Retinal pigment epithelial cell (primary cell): Measurements from ENCODE around the gene MAPKBP1.

Source experiments
- DNase-seq: peaks from one replicate; pipeline ENCODE4 v3.0.0-alpha.2; 2010; ENCODE audit warnings: low read depth
- H3K4me3 ChIP-seq: 2 replicates; pipeline ENCODE4 v1.5.1; 2011; ENCODE audit warnings: mild to moderate bottlenecking, low read length, control low read depth, moderate library complexity
- TF ChIP-seq, protein P1 (sequence below): conservative IDR thresholded peaks from 2 replicates; pipeline ENCODE4 v1.5.1; 2011; ENCODE audit warnings: low read depth, low read length, control low read depth, inconsistent platforms

MAPKBP1 gene

GRCh38 chr15:41860049-41860828, 86.0 kb downstream of the MAPKBP1 start:
- DNase-seq: no peak

DNA sequence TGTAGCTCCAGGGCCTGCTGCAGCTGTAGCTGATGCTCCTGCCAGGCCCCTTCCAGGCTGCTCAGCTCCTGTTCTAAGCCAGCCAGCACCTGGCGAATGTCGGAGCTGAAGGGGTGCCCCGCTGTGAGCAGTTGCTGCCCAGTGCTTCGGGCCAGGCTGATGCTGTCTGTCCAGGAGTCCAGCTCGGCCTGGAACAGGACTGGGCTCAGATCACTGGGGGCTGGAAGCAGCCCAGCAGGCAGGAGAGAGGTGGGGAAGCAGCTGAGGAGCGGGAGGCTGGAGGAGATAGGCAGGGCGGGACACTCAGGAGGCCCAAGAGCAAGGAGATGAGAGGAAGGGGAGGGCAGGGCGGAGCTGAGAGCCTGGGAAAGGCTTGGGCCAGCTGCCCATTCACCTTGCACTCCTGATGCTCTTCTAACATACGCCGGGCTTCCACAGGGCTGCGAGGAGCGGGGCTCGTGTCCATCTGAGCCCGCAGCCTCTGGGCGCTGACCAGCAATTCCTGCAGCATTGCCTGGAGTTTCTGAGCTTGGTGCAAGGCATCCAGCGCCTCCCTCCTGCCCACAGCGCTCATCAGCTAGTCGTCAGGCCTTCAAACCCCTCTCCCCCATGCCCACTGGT, 87.6 kb downstream of the MAPKBP1 start:
- DNase-seq: no peak
- TF ChIP-seq, protein P1, sequence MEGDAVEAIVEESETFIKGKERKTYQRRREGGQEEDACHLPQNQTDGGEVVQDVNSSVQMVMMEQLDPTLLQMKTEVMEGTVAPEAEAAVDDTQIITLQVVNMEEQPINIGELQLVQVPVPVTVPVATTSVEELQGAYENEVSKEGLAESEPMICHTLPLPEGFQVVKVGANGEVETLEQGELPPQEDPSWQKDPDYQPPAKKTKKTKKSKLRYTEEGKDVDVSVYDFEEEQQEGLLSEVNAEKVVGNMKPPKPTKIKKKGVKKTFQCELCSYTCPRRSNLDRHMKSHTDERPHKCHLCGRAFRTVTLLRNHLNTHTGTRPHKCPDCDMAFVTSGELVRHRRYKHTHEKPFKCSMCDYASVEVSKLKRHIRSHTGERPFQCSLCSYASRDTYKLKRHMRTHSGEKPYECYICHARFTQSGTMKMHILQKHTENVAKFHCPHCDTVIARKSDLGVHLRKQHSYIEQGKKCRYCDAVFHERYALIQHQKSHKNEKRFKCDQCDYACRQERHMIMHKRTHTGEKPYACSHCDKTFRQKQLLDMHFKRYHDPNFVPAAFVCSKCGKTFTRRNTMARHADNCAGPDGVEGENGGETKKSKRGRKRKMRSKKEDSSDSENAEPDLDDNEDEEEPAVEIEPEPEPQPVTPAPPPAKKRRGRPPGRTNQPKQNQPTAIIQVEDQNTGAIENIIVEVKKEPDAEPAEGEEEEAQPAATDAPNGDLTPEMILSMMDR: no peak
- H3K4me3 ChIP-seq: no peak overlapping the region

More at GRCh38 chr15:41860049-41860828, 86.0 kb downstream of the MAPKBP1 start:
- H3K4me3 ChIP-seq: no peak overlapping the region
- TF ChIP-seq, protein P1: peak; percentile 24

GRCh38 chr15:41862515-41863116, 88.3 kb downstream of the MAPKBP1 start:
- TF ChIP-seq, protein P1: no peak
- no peak overlapping the region for H3K4me3 ChIP-seq
- DNase-seq: no peak

- H3K4me3 ChIP-seq: no peak overlapping the region
- DNase-seq: no peak
- TF ChIP-seq, protein P1: no peak
These were observed 91.3 kb downstream of the MAPKBP1 start for GRCh38 chr15:41865490-41866055.

DNA sequence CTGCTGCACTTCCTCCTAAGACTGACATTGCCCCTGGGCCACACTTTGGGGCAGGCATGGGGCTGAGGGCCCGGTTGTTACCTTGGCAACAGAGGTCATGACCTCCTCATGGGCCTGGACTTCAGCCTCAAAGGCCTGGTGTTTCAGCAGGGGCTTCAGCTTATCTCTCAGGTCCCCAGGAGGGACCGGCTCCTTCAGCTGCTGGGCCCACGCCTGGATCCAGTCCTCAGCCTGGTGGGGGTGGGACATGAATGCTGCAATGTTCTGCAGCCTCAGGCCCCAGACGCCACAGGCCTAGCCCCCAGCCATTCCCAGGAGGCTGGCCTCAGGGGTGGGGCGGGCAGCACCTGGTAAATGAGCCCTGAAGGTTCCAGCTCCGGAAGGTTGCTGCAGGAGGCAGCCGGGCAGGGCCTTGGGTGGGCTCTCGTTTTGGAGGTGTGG, 92.0 kb downstream of the MAPKBP1 start:
- DNase-seq: no peak
- H3K4me3 ChIP-seq: no peak overlapping the region
- TF ChIP-seq, protein P1: no peak

GRCh38 chr15:41866872-41867579, 92.7 kb downstream of the MAPKBP1 start:
- DNase-seq: no peak
- no peak overlapping the region for H3K4me3 ChIP-seq
- TF ChIP-seq, protein P1: no peak
